Osteoblast (primary cell): ENCODE results near the gene IQCE. TPM values are rescaled to one million over a fixed set of nuclear protein-coding genes. Genes with fewer than 3 reads are reported as not detected.

ENCODE experiments used
- DNase-seq: peaks from one replicate; pipeline ENCODE4 v3.0.0; 2011; ENCODE audit warnings: low spot score, mixed read lengths; ENCODE audit not compliant: insufficient read length; ENCODE audit errors: missing footprints
- H2AFZ ChIP-seq: 2 replicates; pipeline ENCODE4 v1.6.0; 2011; ENCODE audit warnings: mild to moderate bottlenecking, low read length
- H3K27ac ChIP-seq: 2 replicates; pipeline ENCODE4 v1.5.1; 2011; ENCODE audit warnings: mild to moderate bottlenecking, low read depth, low read length, moderate library complexity
- H3K27me3 ChIP-seq: 2 replicates; pipeline ENCODE4 v1.6.0; 2012; ENCODE audit warnings: mild to moderate bottlenecking, control low read depth, inconsistent platforms, low read length, moderate library complexity; ENCODE audit not compliant: insufficient read depth
- H3K36me3 ChIP-seq: 2 replicates; pipeline ENCODE4 v1.5.1; 2011; ENCODE audit warnings: mild to moderate bottlenecking, low read length, control low read depth, moderate library complexity; ENCODE audit not compliant: insufficient read depth
- H3K4me1 ChIP-seq: 2 replicates; pipeline ENCODE4 v1.5.1; 2011; ENCODE audit warnings: mild to moderate bottlenecking, low read length, control low read depth, moderate library complexity; ENCODE audit not compliant: insufficient read depth
- H3K4me2 ChIP-seq: 2 replicates; pipeline ENCODE4 v1.6.0; 2011; ENCODE audit warnings: mild to moderate bottlenecking, low read length; ENCODE audit not compliant: insufficient read depth
- H3K4me3 ChIP-seq: fragments of 200-600 bp; sonication (generic); 3 replicates; pipeline ENCODE4 v1.5.1; 2012; ENCODE audit warnings: mild to moderate bottlenecking, low read length, inconsistent platforms; ENCODE audit not compliant: insufficient read depth
- H3K79me2 ChIP-seq: 2 replicates; pipeline ENCODE4 v1.6.0; 2012; ENCODE audit warnings: mild to moderate bottlenecking, low read length, control low read depth, inconsistent platforms; ENCODE audit not compliant: insufficient read depth
- H3K9me3 ChIP-seq: 2 replicates; pipeline ENCODE4 v1.5.1; 2011; ENCODE audit warnings: low read depth, low read length, control low read depth
- H4K20me1 ChIP-seq: 2 replicates; pipeline ENCODE4 v1.6.0; 2012; ENCODE audit warnings: mild to moderate bottlenecking, low read length, control low read depth; ENCODE audit not compliant: insufficient read depth
- CTCF ChIP-seq: IDR thresholded peaks from 2 replicates; pipeline ENCODE4 v1.5.1; 2011; ENCODE audit warnings: mild to moderate bottlenecking, low read depth, low read length, moderate library complexity; ENCODE audit errors: extremely low read depth
- total RNA-seq: library from RNA; depleted of rRNA; stranded (reverse); fragments of >200 nt; gene quantifications from 2 replicates; pipeline ENCODE4 v1.2.3, GENCODE V29; 2012

Gene IQCE
- total RNA-seq, 1 donor: 18.8 TPM

GRCh38 chr7:2522780-2523433, 35.9 kb upstream of the IQCE start:
- Histone ChIP-seq H3K4me1 (peaks cover 48% of the 10 kb centered on the region), H3K36me3 (peaks cover 14% of the 10 kb centered on the region), H3K27me3 (no peaks in the 10 kb centered on the region), H3K27ac (peak overlapping the region; percentile 49), H3K9me3 (no peaks in the 10 kb centered on the region), H4K20me1 (peaks cover 55% of the 10 kb centered on the region), H3K4me3 (peak overlapping the region; percentile 88), H3K79me2 (peaks cover 36% of the 10 kb centered on the region), H2AFZ (no peak overlapping the region), H3K4me2 (peak overlapping the region; percentile 96)
- no peak for TF ChIP-seq CTCF
- peak; percentile 100 for DNase-seq

DNA sequence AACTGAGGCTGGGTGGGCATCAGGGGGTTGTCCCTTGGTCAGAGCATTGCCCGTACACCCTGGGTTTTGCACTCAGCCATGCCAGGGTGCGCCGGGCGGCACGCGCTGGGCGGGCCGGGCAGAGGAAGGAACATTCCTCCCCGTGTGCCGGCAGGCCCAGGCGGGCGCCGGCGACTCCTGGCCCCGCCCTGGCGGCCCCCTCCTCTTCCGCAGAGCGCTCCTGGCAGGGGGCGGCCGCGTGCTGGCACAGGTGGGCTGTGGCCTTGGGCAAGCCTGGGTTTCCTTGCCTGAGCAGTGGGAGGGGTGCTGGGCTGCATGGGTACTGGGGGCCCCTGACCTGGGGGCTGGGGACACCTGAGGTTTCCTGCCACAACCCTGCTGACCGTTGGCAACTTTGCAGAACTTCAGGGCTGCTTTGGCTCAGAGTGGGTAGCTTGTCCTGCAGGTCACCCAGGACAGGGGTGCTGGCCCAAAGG, 35.3 kb upstream of the IQCE start:
- Histone ChIP-seq H3K27me3 (no peaks in the 10 kb centered on the region), H3K36me3 (peaks cover 18% of the 10 kb centered on the region), H4K20me1 (peaks cover 58% of the 10 kb centered on the region), H3K27ac (peak overlapping the region; percentile 49), H3K9me3 (no peaks in the 10 kb centered on the region), H2AFZ (no peak overlapping the region), H3K4me1 (peaks cover 48% of the 10 kb centered on the region), H3K4me3 (peak overlapping the region; percentile 88), H3K4me2 (peak overlapping the region; percentile 96), H3K79me2 (peaks cover 36% of the 10 kb centered on the region)
- no peak for TF ChIP-seq CTCF
- DNase-seq: no peak

GRCh38 chr7:2523941-2524807, 34.6 kb upstream of the IQCE start:
- Histone ChIP-seq H3K27me3 (no peaks in the 10 kb centered on the region), H3K4me1 (peaks cover 50% of the 10 kb centered on the region), H3K36me3 (peaks cover 22% of the 10 kb centered on the region), H3K9me3 (no peaks in the 10 kb centered on the region), H3K79me2 (peaks cover 36% of the 10 kb centered on the region), H2AFZ (no peak overlapping the region), H3K27ac (peak overlapping the region; percentile 49), H3K4me2 (peak overlapping the region; percentile 96), H4K20me1 (peaks cover 61% of the 10 kb centered on the region), H3K4me3 (peak overlapping the region; percentile 88)
- DNase-seq: peak; percentile 96
- no peak for TF ChIP-seq CTCF
